Stimulated activated CD4-positive, alpha-beta T cell treated with anti-CD3 and anti-CD28 coated beads, TNF-alpha, amount 100 ng/mL, for 24 hours (primary cell): ENCODE measurements around the gene DHX9.

Experiments
- DNase-seq, 3 experiments: peaks; one replicate each; pipeline ENCODE4 v3.0.0-alpha.2; 2020; ENCODE audit warnings: low read depth in 3 of 3

Gene DHX9

GRCh38 chr1:182841368-182841988 is 2.3 kb downstream of the DHX9 start:
- no peak for DNase-seq

GRCh38 chr1:182842265-182842664 is 3.1 kb downstream of the DHX9 start:
- no peak for DNase-seq

GRCh38 chr1:182845379-182845778 is 6.2 kb downstream of the DHX9 start:
- no peak for DNase-seq

- DNase-seq: no peak
Measured at GRCh38 chr1:182845894-182846293, 6.7 kb downstream of the DHX9 start.

DNA sequence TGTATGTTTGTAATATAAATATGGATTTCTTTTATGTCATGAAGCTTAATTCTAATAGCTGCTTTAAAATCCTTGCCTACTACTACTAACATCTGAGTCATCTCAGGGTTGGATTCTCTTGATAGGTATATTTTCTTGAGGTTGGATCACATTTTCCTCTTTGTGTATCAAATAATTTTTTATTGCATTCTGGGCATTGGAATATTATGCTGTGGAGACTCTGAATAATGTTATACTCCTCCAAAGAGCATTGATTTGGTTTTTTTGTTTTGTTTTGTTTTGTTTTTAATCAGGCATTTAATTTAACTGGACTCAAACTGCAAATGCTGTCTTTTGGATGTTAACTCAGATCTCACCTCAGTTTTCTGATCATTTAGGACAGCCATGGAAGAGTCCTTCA is 8.0 kb downstream of the DHX9 start:
- no peak for DNase-seq

GRCh38 chr1:182848736-182849135 is 9.6 kb downstream of the DHX9 start:
- no peak for DNase-seq

DNA sequence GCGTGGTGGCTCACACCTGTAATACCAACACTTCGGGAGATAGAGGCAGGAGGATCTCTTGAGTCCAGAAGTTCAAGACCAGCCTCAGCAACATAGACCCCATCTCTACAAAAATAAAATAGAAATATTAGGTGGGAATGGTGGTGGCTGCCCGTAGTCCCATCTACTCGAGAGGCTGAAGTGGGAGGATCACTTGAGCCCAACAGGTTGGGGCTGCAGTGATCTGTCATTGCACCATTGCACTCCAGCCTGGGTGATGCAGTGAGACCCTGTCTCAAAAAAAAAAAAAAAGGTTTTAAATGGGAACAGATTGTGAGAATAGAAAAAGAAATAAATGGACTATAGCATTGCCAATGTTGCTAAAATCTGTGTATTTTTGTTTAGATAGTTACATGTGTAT is 11.2 kb downstream of the DHX9 start:
- no peak for DNase-seq

GRCh38 chr1:182851825-182852224 is 12.7 kb downstream of the DHX9 start:
- DNase-seq: no peak

GRCh38 chr1:182855911-182856310 is 16.8 kb downstream of the DHX9 start:
- no peak for DNase-seq

GRCh38 chr1:182857212-182857611 is 18.1 kb downstream of the DHX9 start:
- DNase-seq: no peak

DNA sequence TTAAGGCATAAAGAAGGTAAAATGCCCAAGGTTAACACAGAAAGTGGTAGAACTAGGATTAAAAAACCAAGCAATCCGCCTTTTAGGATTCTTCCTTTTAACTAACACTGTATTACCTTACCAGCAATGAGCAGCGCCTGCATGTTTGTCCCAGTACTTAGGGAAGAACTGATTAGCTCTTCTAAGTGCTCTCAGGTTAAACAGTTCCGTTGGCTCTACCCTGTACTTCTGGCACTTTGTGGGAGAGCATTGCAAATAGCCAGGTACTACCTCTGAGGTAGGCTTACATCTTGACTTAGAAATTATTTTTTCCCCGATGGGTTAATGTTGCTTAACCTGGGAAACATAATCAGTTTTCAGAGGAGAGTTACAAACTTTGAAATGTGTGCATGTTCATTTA is 21.5 kb downstream of the DHX9 start:
- DNase-seq: no peak

GRCh38 chr1:182861994-182862393 is 22.8 kb downstream of the DHX9 start:
- DNase-seq: no peak

DNA sequence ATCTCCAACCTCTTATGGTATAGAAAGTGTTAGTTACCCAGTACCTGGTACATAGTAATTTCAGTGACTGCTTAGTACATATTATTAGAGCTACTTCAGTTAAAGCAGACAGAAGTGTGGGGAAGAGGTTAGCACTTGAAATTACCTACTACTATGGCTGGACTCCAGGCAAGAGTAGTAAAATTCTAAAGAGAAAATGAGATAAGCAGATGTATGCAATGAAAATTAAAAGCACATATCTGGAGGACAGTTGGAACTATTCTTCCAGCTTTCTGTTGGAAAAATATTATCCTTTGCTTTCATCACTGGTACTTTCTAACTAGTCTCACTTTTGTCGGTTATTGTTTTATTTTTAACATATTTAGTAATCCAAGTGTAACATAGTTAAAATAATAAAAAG is 23.7 kb downstream of the DHX9 start:
- DNase-seq: no peak

- no peak for DNase-seq
Measured at GRCh38 chr1:182863940-182864339, 24.8 kb downstream of the DHX9 start.

DNA sequence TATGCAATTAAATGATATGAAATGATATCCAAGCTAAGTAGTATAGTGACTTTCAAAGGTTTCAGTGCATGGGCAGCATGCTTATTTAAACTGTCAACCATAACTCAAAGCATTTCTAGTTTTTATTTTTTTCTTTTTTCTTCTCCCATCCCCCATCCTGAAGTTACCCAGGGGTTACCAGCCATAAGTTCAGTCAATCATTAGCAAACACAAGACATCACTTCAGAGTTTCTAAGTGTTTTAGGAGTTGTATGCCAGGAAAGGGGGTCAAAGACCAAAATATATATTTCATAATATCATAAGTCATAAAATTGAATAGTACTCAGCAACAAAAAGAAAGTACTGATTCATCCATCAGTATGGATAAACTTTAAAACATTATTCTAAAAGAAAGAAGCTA is 28.7 kb downstream of the DHX9 start:
- DNase-seq: no peak

DNA sequence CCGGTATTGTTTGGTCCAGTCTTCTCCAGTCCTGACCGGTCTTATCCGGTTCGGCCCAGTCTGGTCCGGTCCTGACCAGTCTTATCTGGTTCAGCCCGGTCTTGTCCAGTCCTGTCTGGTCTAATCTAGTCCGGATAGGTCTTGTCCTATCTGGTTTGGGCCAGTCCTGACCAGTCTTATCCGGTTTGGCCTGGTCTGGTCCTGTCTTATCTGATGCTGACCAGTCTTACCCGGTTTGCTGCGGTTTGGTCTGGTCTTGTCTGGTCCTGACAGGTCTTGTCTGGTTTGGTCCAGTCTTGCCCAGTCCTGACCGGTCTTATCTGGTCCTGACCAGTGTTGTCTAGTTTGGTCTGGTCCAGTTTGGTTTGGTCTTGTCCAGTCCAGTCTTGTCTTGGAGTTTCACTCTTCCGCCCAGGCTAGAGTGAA is 30.1 kb downstream of the DHX9 start:
- no peak for DNase-seq

DNA sequence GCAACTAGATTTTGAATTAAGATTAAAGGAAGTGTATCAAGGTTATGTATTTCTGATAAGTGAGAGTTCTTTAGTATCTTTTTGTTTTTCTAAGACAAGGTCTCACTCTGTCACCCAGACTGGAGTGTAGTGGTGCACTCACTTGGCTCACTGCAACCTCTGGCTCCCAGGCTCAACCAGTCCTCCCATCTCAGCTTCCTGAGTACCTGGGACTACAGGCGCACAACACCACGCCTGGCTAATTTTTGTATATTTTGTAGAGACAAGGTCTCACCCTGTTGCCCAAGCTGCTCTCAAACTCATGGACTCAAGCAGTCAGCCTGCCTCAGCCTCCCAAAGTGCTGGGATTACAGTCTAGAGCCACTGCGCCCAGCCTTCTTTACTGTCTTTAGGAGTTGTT is 33.7 kb downstream of the DHX9 start:
- no peak for DNase-seq

- no peak for DNase-seq
Measured at GRCh38 chr1:182875889-182876288, 36.7 kb downstream of the DHX9 start.

- DNase-seq: no peak
Measured at GRCh38 chr1:182877331-182877730, 38.2 kb downstream of the DHX9 start.

DNA sequence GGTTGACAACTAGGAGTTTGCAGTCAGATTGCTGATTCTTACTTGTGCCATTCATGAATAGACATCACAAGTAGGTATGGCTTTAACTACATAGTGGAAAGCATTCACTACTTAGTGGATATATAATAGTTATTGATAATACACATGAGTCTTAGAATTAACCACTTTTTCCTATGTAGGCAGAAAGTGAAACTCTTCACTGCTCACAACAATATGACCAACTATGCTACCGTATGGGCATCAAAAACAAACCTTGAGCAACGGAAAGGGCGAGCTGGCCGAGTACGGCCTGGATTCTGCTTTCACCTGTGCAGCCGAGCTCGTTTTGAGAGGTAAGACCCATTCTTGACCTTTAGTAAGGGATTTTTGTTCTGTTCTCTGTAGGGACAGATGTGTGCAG is 38.7 kb downstream of the DHX9 start:
- peak in 1 of 3 experiments; percentile 38 for DNase-seq

GRCh38 chr1:182884872-182885271 is 45.7 kb downstream of the DHX9 start:
- DNase-seq: no peak

GRCh38 chr1:182885591-182885990 is 46.4 kb downstream of the DHX9 start:
- DNase-seq: no peak

DNA sequence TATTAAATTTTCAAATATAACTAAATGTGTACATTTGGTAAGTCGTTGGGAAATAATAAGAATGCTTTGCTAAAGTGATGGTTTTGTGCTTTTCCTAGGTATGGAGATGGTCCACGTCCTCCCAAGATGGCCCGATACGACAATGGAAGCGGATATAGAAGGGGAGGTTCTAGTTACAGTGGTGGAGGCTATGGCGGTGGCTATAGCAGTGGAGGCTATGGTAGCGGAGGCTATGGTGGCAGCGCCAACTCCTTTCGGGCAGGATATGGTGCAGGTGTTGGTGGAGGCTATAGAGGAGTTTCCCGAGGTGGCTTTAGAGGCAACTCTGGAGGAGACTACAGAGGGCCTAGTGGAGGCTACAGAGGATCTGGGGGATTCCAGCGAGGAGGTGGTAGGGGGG is 47.8 kb downstream of the DHX9 start:
- no peak for DNase-seq

GRCh38 chr1:182888736-182889531 is 49.8 kb downstream of the DHX9 start:
- no peak for DNase-seq
